ENCODE results near the gene LITAFD.
"Not testable (repeated sequence)": the region's sequence is repeated elsewhere in the genome, so short reads cannot be mapped to it uniquely, and the experiment has no call there.

The LITAFD gene

GRCh38 chr16:8872967-8873865, 8.9 kb upstream of the LITAFD start:
- DNase-seq (ENCODE audit: low spot score), result no peak

- not testable (repeated sequence) for DNase-seq (ENCODE audit: low spot score)
These were observed 8.3 kb upstream of the LITAFD start for GRCh38 chr16:8873866-8874195.

DNA sequence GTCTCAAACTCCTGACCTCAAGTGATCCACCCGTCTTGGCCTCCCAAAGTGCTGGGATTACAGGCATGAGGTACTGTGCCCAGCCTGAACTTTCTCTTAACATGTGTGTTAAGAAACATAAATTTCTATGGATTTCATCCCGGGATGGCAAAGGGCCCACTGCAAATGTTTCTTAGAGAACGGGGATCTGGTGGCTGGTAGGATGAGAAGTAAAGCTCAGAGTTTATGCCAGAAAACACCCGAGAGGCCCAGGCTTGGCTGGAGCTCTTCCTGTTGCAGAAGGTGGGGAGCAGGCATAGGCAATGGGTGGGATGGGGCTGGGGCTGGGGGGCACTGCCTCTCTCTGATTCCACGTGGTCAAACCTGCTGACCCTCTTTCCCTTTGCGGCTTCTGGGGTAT, 7.8 kb upstream of the LITAFD start:
- DNase-seq (ENCODE audit: low spot score), result no peak

DNA sequence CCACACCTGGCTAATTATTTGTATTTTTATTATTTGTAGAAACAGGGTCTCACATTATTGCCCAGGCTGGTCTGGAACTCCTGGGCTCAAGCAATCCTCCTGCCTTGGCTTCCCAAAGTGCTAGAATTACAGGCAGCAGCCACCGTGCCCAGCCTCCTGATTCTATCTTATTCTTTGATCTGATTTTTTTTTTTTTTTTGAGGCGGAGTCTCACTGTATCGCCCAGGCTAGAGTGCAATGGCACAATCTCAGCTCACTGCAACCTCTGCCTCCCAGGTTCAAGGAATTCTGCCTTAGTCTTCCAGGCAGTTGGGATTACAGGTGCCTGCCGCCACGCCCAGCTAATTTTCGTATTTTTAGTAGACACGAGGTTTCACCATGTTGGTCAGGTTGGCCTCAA, 6.8 kb upstream of the LITAFD start:
- DNase-seq (ENCODE audit: low spot score), result not testable (repeated sequence)

DNA sequence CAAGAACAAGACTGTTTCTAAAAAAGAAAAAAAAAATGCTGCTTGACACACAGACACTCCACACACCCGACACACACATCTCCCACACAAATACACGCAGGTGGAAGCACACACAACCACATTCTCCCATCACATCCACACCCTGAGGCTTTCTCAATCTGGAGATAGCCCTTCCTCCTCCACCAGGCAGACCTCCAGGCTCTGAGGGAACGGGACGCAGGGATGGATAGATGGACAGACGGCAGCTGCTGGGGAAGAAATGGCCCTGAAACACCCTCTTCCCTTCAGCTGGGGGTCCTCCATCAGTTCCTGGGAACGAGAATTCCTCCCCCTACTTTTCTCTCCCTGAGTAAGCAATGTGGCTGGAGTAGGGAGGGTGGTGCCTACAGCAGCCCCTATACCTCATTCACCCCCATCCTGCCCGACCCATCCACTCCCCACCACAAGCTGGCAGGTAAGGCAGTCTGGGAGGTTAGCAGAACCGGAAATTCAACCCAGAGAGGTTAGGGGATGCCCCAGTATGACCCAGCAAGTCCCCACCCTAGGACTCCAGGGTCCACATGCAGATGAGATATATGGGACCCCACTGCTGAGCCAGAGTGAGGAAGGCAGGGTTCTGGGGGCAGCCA, 4.1 kb upstream of the LITAFD start:
- DNase-seq (ENCODE audit: low spot score), result no peak

DNA sequence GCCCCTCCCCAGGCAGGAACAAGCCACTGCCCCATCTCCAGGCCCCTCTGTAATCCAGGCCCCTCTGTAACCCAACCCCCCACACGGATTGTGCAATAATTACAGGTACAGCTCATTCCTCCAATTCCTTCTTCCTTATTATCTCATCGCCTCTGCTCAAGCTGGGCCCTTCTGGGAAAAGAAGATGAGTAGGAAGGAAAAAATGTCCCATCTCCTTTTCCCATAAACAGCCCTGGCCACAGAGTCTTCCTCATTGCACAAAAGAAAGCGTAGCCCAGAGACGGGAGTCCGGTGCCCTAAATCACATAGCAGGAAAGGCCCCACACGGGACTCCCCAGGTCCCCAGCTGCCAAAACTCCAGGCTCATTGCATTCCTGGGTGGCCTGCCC, 3.6 kb upstream of the LITAFD start:
- DNase-seq (ENCODE audit: low spot score), result no peak

DNA sequence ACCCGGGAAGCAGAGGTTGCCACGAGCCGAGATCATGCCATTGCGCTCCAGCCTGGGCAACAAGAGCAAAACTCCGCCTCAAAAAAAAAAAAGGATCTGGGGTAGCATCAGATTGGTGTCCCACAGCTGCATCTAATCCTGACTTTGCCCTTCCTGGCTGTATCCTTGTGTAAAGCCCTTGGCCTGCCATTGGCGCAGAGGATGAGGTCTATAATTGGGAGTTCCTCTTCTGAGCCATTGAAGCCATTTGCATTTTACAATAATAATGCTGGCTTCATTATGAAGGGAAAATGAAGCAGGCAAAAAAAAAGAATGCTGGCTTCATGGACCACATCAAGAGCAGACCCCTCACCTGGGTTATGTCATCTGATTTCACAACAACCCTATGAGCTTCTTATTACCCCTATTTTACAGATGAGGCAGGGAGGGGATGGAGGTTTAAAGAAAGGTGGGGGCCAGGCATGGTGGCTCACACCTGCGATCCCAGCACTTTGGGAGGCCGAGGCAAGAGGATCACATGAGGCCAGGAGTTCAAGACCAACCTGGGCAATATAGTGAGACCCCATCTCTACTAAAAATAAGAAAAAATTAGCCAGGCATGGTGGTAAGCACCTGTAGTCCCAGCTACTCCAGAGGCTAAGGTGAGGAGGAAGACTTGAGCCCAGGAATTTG, 1.2 kb upstream of the LITAFD start:
- DNase-seq (ENCODE audit: low spot score), result no peak

DNA sequence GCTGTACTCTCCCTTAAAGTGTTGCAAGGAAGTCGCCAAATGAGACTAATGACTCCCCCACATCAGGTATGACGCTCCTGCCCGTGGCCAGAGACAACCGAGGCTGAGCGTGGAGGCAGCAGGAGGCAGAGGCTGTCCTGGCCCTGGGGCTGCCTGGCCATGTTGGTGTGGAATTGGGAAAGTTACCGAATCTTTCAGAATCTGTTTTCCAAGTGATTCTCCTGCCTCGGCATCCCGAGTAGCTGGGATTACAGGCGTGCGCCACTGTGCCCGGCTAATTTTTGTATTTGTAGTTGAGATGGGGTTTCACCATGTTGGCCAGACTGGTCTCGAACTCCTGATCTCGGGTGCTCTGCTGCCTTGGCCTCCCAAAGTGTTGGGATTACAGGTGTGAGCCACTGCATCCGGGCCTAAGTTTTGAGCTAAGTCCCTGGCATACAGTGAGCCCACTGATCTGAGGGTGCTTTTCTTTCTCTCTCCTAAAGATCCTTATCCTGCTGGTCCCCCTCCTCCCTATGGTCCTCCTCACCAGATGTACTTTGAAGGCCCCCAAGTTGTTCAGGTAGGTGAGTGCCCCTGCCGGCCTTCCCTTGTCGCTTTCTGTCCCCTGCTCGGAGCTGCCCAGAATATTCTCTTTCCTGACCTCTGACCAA, 700 bp downstream of the LITAFD start:
- DNase-seq (ENCODE audit: low spot score), result no peak

DNA sequence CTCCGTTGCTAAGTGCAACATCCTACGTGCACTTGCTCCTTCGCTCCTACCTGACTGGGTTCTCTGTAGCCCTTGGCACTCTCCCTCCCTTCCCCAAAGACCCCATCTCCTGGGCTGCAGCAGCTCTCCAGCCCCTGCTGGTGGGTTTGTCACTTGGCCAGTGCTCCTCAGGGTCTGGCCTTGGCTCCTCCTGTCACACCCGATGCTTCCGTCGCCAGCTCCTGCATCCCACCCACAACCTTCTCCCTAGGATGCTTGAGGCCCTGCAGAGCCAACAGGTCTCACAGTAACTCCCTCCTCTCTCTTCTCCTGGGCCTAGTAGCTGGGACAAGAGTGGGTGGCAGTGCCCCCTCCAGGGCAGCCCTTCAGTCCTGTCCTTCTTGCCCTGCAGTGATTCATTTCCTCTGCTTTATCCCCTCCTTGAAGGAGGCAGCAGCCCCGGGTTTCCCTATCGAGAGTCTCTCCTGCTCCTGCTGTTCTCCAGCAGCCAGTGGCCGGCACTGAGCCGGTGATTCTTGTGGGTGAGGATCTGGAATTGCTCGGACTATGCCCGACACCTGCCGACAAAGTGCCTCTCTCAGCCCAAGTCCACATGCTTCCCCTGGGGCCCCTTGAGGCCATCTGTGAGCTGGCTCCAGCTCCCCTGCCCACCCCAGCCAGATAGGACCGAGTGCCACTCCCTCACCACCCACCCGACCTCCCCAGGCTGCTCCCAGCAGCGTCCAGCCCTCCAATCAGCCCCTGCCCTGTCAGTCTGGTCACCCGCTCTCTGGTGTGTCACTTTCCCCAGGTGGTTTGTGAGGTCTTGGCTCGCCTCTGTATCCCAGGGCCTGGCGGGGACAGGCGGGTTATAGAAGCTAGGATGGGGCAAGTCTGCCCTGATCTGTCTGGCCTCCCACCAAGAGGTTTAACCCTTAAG, 3.8 kb downstream of the LITAFD start:
- no peak for DNase-seq (ENCODE audit: low spot score)

DNA sequence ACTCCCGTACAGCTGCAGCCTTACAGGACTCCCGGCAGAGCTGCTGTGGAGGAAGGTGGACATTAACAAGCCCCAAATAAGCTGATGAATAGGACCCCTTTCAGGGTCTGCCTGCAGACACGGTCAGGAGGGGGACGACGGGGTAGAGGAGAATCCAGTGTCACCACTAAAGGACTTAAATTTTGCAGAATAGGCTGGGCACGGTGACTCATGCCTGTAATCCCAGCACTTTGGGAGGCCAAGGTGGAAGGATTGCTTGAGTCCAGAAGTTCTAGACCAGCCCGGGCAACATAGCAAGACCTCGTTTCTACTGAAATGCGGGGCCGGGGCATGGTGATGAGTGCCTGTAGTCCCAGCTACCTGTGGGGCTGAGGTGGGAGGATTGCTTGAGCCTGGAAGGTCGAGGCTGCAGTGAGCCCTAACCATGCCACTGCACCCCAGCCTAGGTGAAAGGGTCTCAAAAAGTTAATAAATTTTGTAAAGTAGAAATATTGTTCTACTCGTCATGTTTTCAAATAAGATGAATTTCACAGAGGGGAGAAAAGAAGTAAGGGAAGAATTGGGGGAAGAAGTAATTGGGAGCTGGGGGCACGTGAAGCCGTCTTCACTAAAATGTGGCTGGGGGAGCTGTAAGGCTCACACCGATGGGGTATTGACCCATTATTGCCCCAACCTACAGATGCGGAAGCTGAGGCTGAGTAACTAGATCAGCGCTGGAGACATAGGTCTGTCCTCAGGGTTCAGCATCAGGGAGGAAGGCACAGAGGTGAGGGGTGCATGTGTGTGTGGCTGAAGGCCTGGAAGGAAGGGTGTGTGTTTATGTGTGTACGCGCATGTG, 4.7 kb downstream of the LITAFD start:
- DNase-seq (ENCODE audit: low spot score), result peak; percentile 52

DNA sequence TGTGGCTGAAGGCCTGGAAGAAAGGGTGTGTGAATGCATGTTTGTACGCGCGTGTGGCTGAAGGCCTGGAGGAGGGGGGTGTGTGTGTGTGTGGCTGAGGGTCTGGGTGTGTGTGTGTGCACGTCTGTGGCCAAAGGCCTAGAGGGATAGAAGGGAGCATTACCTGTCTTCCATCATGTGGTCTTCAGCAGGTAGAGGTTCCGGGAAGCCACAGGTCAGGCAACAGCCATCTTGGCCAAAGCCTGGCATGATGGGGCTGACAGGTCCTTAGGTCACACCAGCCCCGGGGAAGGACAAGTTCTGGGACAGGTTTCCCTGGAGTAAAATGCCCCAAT, 5.2 kb downstream of the LITAFD start:
- no peak for DNase-seq (ENCODE audit: low spot score)

- DNase-seq (ENCODE audit: low spot score), result no peak
These were observed 5.9 kb downstream of the LITAFD start for GRCh38 chr16:8887952-8888560.

- DNase-seq (ENCODE audit: low spot score), result no peak
These were observed 7.1 kb downstream of the LITAFD start for GRCh38 chr16:8888951-8889892.

GRCh38 chr16:8889893-8890548, 7.9 kb downstream of the LITAFD start:
- DNase-seq (ENCODE audit: low spot score), result no peak

- peak; percentile 17 for DNase-seq (ENCODE audit: low spot score)
These were observed 8.4 kb downstream of the LITAFD start for GRCh38 chr16:8890549-8890921.

DNA sequence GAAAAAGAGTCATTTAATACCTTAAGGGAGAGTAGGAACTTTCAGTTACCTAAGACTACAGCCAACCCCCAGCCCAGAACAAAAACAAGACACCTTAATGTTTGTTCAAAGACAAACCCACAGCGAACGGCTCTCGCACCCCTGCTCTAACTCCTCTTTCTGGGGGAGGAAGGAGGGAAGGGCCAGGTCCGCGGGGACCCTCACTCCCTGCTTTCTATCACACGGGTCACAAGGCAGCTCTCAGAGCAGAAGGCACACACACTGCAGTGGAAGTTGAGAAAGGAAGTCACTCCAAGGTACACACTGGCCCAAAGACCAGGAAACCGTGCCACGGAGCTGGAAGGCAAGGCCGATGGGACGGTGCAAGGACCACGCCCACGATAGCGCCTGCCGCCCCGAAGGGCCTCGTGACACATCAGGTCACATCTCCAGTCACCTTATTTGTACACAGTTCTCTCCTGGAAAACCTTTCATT, 10.0 kb downstream of the LITAFD start:
- DNase-seq (ENCODE audit: low spot score), result no peak

- DNase-seq (ENCODE audit: low spot score), result no peak
These were observed 11.3 kb downstream of the LITAFD start for GRCh38 chr16:8893426-8893825.

- DNase-seq (ENCODE audit: low spot score), result no peak
These were observed 12.0 kb downstream of the LITAFD start for GRCh38 chr16:8893976-8894690.
